CD14-positive monocyte (primary cell): ENCODE measurements around the gene BACH2. TPM values are rescaled to one million over a fixed set of nuclear protein-coding genes. Genes with fewer than 3 reads are reported as not detected.

Experiments used
- DNase-seq, 3 donors: peaks; one replicate each; pipeline ENCODE4 v3.0.0-alpha.2; 2011 to 2022
- H2AFZ ChIP-seq: 2 replicates; pipeline ENCODE4 v1.6.0; 2012; ENCODE audit warnings: mild to moderate bottlenecking, low read depth, low read length, inconsistent platforms; ENCODE audit not compliant: insufficient read depth, poor library complexity, severe bottlenecking
- H3K27ac ChIP-seq, 2 donors: 1 replicate in 1 of 2; 2 replicates in 1 of 2; pipeline ENCODE4 v1.5.1; 2012 to 2013; ENCODE audit warnings: low read length in 2 of 2, control low read depth in 1 of 2, inconsistent platforms in 1 of 2, low read depth in 1 of 2, mild to moderate bottlenecking in 1 of 2
- H3K27me3 ChIP-seq, 2 donors: one replicate each; pipeline versions ENCODE4 v1.6.0 to v1.6.1; 2011 to 2013; ENCODE audit warnings: low read length in 2 of 2; ENCODE audit not compliant: control insufficient read depth in 2 of 2, insufficient read depth in 2 of 2
- H3K36me3 ChIP-seq, 2 donors: replicated peaks in 1 of 2; 1 replicate in 1 of 2; 2 replicates in 1 of 2; pipeline versions ENCODE4 v1.5.1 to v1.6.1; 2012 to 2013; ENCODE audit warnings: low read length in 2 of 2, control low read depth in 1 of 2, inconsistent platforms in 1 of 2, mild to moderate bottlenecking in 1 of 2; ENCODE audit not compliant: insufficient read depth in 2 of 2, control insufficient read depth in 1 of 2
- H3K4me1 ChIP-seq, 2 donors: 1 replicate in 1 of 2; 2 replicates in 1 of 2; pipeline versions ENCODE4 v1.5.1 to v1.6.1; 2012 to 2013; ENCODE audit warnings: low read length in 2 of 2, control low read depth in 1 of 2, inconsistent platforms in 1 of 2, mild to moderate bottlenecking in 1 of 2, moderate library complexity in 1 of 2; ENCODE audit not compliant: insufficient read depth in 2 of 2, control insufficient read depth in 1 of 2
- H3K4me2 ChIP-seq: replicated peaks from 2 replicates; pipeline ENCODE3; 2012; ENCODE audit warnings: low read length, moderate library complexity, mild to moderate bottlenecking; ENCODE audit not compliant: poor library complexity, severe bottlenecking; ENCODE audit errors: extremely low read depth
- H3K4me3 ChIP-seq, 3 experiments: fragments of 200-600 bp in 1 of 3; sonication (generic) in 1 of 3; replicated peaks in 1 of 3; 1 replicate in 2 of 3; 2 replicates in 1 of 3; pipeline ENCODE4 v1.5.1; 2011 to 2013; ENCODE audit warnings: low read length in 3 of 3, mild to moderate bottlenecking in 3 of 3, control low read depth in 2 of 3, low read depth in 2 of 3, inconsistent platforms in 1 of 3, moderate library complexity in 1 of 3
- H3K79me2 ChIP-seq: 2 replicates; pipeline ENCODE4 v1.6.0; 2012; ENCODE audit warnings: mild to moderate bottlenecking, control low read depth, inconsistent platforms, low read length, moderate library complexity; ENCODE audit not compliant: insufficient read depth
- H3K9ac ChIP-seq: 2 replicates; pipeline ENCODE4 v1.6.0; 2017; ENCODE audit warnings: low read length, mild to moderate bottlenecking; ENCODE audit not compliant: insufficient read depth, poor library complexity, severe bottlenecking
- H3K9me3 ChIP-seq, 2 donors: replicated peaks in 1 of 2; 1 replicate in 1 of 2; 2 replicates in 1 of 2; pipeline versions ENCODE4 v1.5.1 to v1.6.1; 2012 to 2013; ENCODE audit warnings: low read length in 2 of 2, control low read depth in 1 of 2; ENCODE audit not compliant: control insufficient read depth in 1 of 2, insufficient read depth in 1 of 2
- H4K20me1 ChIP-seq: 2 replicates; pipeline ENCODE4 v1.6.0; 2012; ENCODE audit warnings: mild to moderate bottlenecking, low read length, control low read depth, moderate library complexity; ENCODE audit not compliant: insufficient read depth
- H3K27ac Mint-ChIP-seq, 7 donors: one replicate each; pipeline ENCODE4 v1.8.0; 2020; ENCODE audit warnings: mild to moderate bottlenecking in 7 of 7, mixed read lengths in 7 of 7, moderate library complexity in 6 of 7, inconsistent platforms in 2 of 7
- H3K27me3 Mint-ChIP-seq, 3 donors: one replicate each; pipeline ENCODE4 v1.8.0; 2021 to 2022; ENCODE audit warnings: low read depth in 3 of 3, mild to moderate bottlenecking in 3 of 3, mixed read lengths in 3 of 3, moderate library complexity in 3 of 3, inconsistent platforms in 1 of 3
- H3K36me3 Mint-ChIP-seq, 2 donors: one replicate each; pipeline ENCODE4 v1.8.0; 2020; ENCODE audit warnings: mixed read lengths in 2 of 2, inconsistent platforms in 1 of 2, mild to moderate bottlenecking in 1 of 2
- H3K4me1 Mint-ChIP-seq: one replicate; pipeline ENCODE4 v1.8.0; 2020; ENCODE audit warnings: mild to moderate bottlenecking, mixed read lengths
- H3K4me3 Mint-ChIP-seq, 2 donors: one replicate each; pipeline ENCODE4 v1.8.0; 2020; ENCODE audit warnings: mild to moderate bottlenecking in 2 of 2, mixed read lengths in 2 of 2, moderate library complexity in 1 of 2
- H3K9me3 Mint-ChIP-seq, 7 donors: one replicate each; pipeline ENCODE4 v1.8.0; 2020 to 2022; ENCODE audit warnings: mixed read lengths in 7 of 7, mild to moderate bottlenecking in 6 of 7, moderate library complexity in 6 of 7, inconsistent platforms in 2 of 7
- WGBS: methylation state at CpG from one replicate; pipeline ENCODE4 v1.1.5; 2013; ENCODE audit warnings: missing lambda C conversion rate; ENCODE audit not compliant: insufficient coverage; 5-methylcytosine and 5-hydroxymethylcytosine counted together
- intact Hi-C, 2 donors: fragments of 100-400 bp; cut with micrococcal nuclease; formaldehyde crosslinking; loops; one replicate each; pipeline versions ENCODE4 v1.15.0 to v1.15.1; 2023
- polyA plus RNA-seq, 3 donors: library from polyadenylated mRNA; depleted of rRNA in 1 of 3; unstranded in 2 of 3; stranded (reverse) in 1 of 3; fragments of 300-500 nt in 2 of 3; fragments of >200 nt in 1 of 3; fragmentation: Illumina TruSeq in 2 of 3; gene quantifications; 1 replicate in 2 of 3; 2 replicates in 1 of 3; pipeline ENCODE4 v1.2.3, GENCODE V29; 2012 to 2021
- TF ChIP-seq, protein P1 (sequence below): fragments of 200-600 bp; IDR thresholded peaks from one replicate; pipeline ENCODE4 v1.8.0; 2022; ENCODE audit warnings: antibody characterized with exemption, mild to moderate bottlenecking

Gene BACH2
- polyA plus RNA-seq, 3 donors = 0.04 to 0.09 (median 0.05) TPM

DNA sequence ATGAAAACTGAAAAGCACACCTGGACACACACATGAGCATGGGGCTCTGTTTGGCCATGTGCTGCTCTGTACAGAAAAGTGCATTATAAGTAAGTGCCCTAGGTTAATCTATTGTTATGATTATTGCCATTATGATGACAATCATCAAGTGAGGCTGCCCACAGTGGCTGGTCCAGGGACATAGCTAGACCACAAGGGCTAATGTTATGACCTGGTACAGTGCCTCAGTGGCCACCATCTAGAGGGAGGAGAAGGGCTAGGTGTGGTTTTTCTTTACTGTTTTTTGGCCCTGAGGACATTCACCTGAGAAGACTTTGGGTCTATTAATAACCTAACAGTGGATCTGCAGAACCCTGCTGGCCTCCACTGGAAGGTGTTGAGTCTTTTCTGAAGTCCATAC lies 316.3 kb downstream of the BACH2 start:
- TF ChIP-seq, protein P1, sequence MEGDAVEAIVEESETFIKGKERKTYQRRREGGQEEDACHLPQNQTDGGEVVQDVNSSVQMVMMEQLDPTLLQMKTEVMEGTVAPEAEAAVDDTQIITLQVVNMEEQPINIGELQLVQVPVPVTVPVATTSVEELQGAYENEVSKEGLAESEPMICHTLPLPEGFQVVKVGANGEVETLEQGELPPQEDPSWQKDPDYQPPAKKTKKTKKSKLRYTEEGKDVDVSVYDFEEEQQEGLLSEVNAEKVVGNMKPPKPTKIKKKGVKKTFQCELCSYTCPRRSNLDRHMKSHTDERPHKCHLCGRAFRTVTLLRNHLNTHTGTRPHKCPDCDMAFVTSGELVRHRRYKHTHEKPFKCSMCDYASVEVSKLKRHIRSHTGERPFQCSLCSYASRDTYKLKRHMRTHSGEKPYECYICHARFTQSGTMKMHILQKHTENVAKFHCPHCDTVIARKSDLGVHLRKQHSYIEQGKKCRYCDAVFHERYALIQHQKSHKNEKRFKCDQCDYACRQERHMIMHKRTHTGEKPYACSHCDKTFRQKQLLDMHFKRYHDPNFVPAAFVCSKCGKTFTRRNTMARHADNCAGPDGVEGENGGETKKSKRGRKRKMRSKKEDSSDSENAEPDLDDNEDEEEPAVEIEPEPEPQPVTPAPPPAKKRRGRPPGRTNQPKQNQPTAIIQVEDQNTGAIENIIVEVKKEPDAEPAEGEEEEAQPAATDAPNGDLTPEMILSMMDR = no peak
- Histone ChIP-seq H3K9ac (no peak overlapping the region), H3K4me1 (no peaks in the 10 kb centered on the region), H2AFZ (no peak overlapping the region), H3K4me3 (no peak overlapping the region), H3K4me2 (no peak overlapping the region), H3K36me3 (no peaks in the 10 kb centered on the region), H3K9me3 (no peaks in the 10 kb centered on the region), H4K20me1 (no peaks in the 10 kb centered on the region), H3K27me3 (no peaks in the 10 kb centered on the region), H3K79me2 (no peaks in the 10 kb centered on the region), H3K27ac (no peak overlapping the region)
- Mint-ChIP-seq H3K9me3 (no peaks in the 10 kb centered on the region), H3K4me1 (no peaks in the 10 kb centered on the region), H3K4me3 (no peak overlapping the region), H3K27me3 (peaks cover 0 to 2% (median 0%) of the 10 kb centered on the region in 3 donors), H3K27ac (no peak overlapping the region), H3K36me3 (no peaks in the 10 kb centered on the region)
- intact Hi-C loops = no loop called here
- no peak for DNase-seq

DNA sequence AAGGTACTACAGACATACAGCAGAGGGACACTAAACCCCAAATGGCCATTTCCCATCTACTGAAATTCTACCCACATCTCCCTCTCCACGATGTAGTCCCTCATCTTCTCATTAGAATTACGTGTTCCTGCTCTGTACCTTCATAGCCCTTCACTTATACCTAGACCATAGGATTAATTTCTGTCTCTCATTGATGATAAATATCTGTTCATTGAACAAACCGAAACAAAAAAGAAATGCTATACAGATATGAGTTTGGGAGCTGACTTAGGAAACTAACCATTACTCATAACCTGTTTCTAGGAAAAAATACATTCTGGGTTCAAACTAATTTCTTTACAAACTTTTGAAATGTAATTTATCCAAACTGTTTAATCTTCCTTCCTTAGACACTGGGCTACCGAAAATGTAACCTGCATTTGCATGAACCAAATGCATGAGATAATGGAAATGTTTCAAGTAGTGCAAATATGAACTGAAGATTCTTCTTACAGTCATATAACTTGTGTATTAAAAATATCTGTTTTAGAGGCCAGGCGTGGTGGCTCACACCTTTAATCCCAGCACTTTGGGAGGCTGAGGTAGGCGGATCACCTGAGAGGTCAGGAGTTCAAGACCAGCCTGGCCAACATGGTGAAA lies 317.0 kb downstream of the BACH2 start:
- intact Hi-C loops = no loop called here
- Histone ChIP-seq H4K20me1 (no peaks in the 10 kb centered on the region), H2AFZ (no peak overlapping the region), H3K27me3 (no peaks in the 10 kb centered on the region), H3K4me1 (no peaks in the 10 kb centered on the region), H3K4me3 (no peak overlapping the region), H3K4me2 (no peak overlapping the region), H3K27ac (no peak overlapping the region), H3K9me3 (no peaks in the 10 kb centered on the region), H3K36me3 (no peaks in the 10 kb centered on the region), H3K79me2 (no peaks in the 10 kb centered on the region), H3K9ac (no peak overlapping the region)
- Mint-ChIP-seq H3K4me3 (no peak overlapping the region), H3K4me1 (no peaks in the 10 kb centered on the region), H3K27me3 (no peaks in the 10 kb centered on the region), H3K27ac (no peak overlapping the region), H3K9me3 (no peaks in the 10 kb centered on the region), H3K36me3 (no peaks in the 10 kb centered on the region)
- WGBS = 100% methylated on average over 2 of the region's 6 CpGs
- TF ChIP-seq, protein P1 = no peak
- no peak for DNase-seq
